ENCODE data around the gene PHIP. TPM values are rescaled to one million over a fixed set of nuclear protein-coding genes. Genes with fewer than 3 reads are reported as not detected.

Gene PHIP
- total RNA-seq, 1 experiment from 2014 or later = 53.6 TPM

- TF ChIP-seq CTCF (conservative IDR thresholded peaks at IDR 0.05) = no peak
- no peak overlapping the region for H2AFZ ChIP-seq (ENCODE audit: low read length)
- no peak overlapping the region for H2AK5ac ChIP-seq (ENCODE audit: insufficient read length, low read length)
- no peak overlapping the region for H3K14ac ChIP-seq (ENCODE audit: insufficient read depth, low read length)
- no peak overlapping the region for H2BK5ac ChIP-seq (ENCODE audit: insufficient read length, low read length)
- no CpG with 5 or more reads among the region's 1 CpG for WGBS (ENCODE audit: extremely low coverage, insufficient read length, low lambda C conversion rate)
- no peak for DNase-seq
- no peaks in the 10 kb centered on the region for H3K79me1 ChIP-seq (ENCODE audit: insufficient read depth, low read depth, low read length, poor library complexity, severe bottlenecking)
- no peak overlapping the region for H3K4me2 ChIP-seq (ENCODE audit: insufficient read depth, insufficient read length, low read length)
- H2BK20ac ChIP-seq (ENCODE audit: low read depth, low read length, poor library complexity, severe bottlenecking) = no peak overlapping the region
- no peak overlapping the region for H2BK15ac ChIP-seq (ENCODE audit: low read depth, low read length)
- no peaks in the 10 kb centered on the region for H3K27me3 ChIP-seq (ENCODE audit: insufficient read depth, low read length)
- H4K91ac ChIP-seq (ENCODE audit: insufficient read length, low read depth, low read length) = no peak overlapping the region
- no peak overlapping the region for H3K56ac ChIP-seq (ENCODE audit: insufficient read length, low read depth, low read length)
- Mint-ChIP-seq H3K27ac (peak overlapping the region in 2 of 3 experiments; percentile 31 to 60; a peak in 3 of 7 replicates), H3K4me3 (no peak overlapping the region), H3K36me3 (ENCODE audit: insufficient read depth in 1 of 3, low read depth in 3 of 3) (peaks cover 6 to 36% (median 35%) of the 10 kb centered on the region in 3 experiments; a peak in 6 of 7 replicates), H3K9me3 (no peaks in the 10 kb centered on the region), H3K27me3 (ENCODE audit: low read depth) (no peaks in the 10 kb centered on the region), H3K4me1 (peaks cover 6 to 12% of the 10 kb centered on the region in 2 experiments)
- no peak overlapping the region for H3K27ac ChIP-seq (ENCODE audit: insufficient read length, low read depth, low read length)
- no peak overlapping the region for H4K8ac ChIP-seq (replicated peaks; ENCODE audit: insufficient read length, low read depth, low read length)
- H3K4ac ChIP-seq (ENCODE audit: low read depth, low read length) = no peak overlapping the region
- no peaks in the 10 kb centered on the region for H3K4me1 ChIP-seq (ENCODE audit: insufficient read depth, low read length)
- no peak overlapping the region for H2BK12ac ChIP-seq (ENCODE audit: insufficient read length, low read depth, low read length)
- peaks cover 5% of the 10 kb centered on the region for H3K79me2 ChIP-seq (ENCODE audit: insufficient read depth, low read length)
- no peak overlapping the region for H3K18ac ChIP-seq (ENCODE audit: insufficient read length, low read depth, low read length)
- H3K9ac ChIP-seq (ENCODE audit: extremely low read depth, insufficient read length, low read length) = no peak overlapping the region
- no peak overlapping the region for H3T11ph ChIP-seq (ENCODE audit: low read length)
- no peak overlapping the region for H3K23ac ChIP-seq (ENCODE audit: insufficient read length, low read depth, low read length)
- no peak overlapping the region for H4K5ac ChIP-seq (ENCODE audit: insufficient read length, low read depth, low read length)
- no peaks in the 10 kb centered on the region for H4K20me1 ChIP-seq (ENCODE audit: control insufficient read depth, insufficient read depth, insufficient read length)
- H3K9me3 ChIP-seq (ENCODE audit: control insufficient read depth, low read depth, low read length) = no peaks in the 10 kb centered on the region
- no peaks in the 10 kb centered on the region for H3K23me2 ChIP-seq (ENCODE audit: insufficient read length, low read depth, low read length, poor library complexity, severe bottlenecking)
- no peak overlapping the region for H2BK120ac ChIP-seq (ENCODE audit: low read depth, low read length, poor library complexity, severe bottlenecking)
Observed at GRCh38 chr6:79030511-79030910, 47.5 kb downstream of the PHIP start.

Measured in H9 (cell line).